Gastroesophageal sphincter (tissue), 3 donors: ENCODE measurements around the gene IPO5.

ENCODE experiments used
- EP300 ChIP-seq: sonication (generic); formaldehyde crosslinking; IDR thresholded peaks from one replicate; pipeline ENCODE4 v1.6.1; 2017; ENCODE audit warnings: antibody characterized with exemption, mild to moderate bottlenecking
- POLR2A ChIP-seq, 2 donors: fragments of 450-650 bp; IDR thresholded peaks; one replicate each; pipeline ENCODE4 v1.6.1; 2017; ENCODE audit warnings: antibody characterized with exemption in 2 of 2, mild to moderate bottlenecking in 2 of 2, moderate library complexity in 1 of 2
- TF ChIP-seq, protein P1 (sequence below), 4 experiments: fragments of 200-600 bp in 2 of 4; fragments of 450-650 bp in 2 of 4; sonication (generic) in 1 of 4; IDR thresholded peaks; one replicate each; pipeline ENCODE4 v1.5.1; 2017 to 2019; ENCODE audit warnings: antibody characterized with exemption in 4 of 4, mild to moderate bottlenecking in 2 of 4, moderate library complexity in 2 of 4

DNA sequence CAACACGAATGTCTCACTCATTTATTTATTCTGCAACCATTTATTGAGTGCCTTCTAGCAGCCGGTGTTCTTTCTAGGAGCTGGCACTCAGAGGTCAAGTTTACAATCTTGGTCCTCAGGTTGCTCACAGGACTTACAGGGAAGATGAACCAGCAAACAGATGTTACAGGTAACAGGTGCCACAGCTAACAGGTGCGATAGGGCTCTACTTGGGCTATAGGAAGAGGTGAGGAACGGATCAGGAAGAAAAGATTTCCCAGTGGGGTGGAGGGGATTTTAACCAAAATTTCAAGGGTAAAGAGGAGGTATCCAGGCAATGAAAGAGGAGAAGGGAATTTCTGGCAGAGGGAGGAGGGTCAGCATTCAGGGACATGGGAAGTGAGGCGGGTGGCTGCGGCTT, 102.1 kb downstream of the IPO5 start:
- TF ChIP-seq, protein P1, sequence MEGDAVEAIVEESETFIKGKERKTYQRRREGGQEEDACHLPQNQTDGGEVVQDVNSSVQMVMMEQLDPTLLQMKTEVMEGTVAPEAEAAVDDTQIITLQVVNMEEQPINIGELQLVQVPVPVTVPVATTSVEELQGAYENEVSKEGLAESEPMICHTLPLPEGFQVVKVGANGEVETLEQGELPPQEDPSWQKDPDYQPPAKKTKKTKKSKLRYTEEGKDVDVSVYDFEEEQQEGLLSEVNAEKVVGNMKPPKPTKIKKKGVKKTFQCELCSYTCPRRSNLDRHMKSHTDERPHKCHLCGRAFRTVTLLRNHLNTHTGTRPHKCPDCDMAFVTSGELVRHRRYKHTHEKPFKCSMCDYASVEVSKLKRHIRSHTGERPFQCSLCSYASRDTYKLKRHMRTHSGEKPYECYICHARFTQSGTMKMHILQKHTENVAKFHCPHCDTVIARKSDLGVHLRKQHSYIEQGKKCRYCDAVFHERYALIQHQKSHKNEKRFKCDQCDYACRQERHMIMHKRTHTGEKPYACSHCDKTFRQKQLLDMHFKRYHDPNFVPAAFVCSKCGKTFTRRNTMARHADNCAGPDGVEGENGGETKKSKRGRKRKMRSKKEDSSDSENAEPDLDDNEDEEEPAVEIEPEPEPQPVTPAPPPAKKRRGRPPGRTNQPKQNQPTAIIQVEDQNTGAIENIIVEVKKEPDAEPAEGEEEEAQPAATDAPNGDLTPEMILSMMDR (IDR thresholded peaks at IDR 0.05) = no peak
- TF ChIP-seq POLR2A (IDR thresholded peaks at IDR 0.05) = no peak
- no peak for TF ChIP-seq EP300
